ENCODE data around the gene CNPY1. TPM values are rescaled to one million over a fixed set of nuclear protein-coding genes. Genes with fewer than 3 reads are reported as not detected.

The CNPY1 gene
- total RNA-seq, 3 donors from 2014 or later = 0.29 TPM; not detected in 2

GRCh38 chr7:155460926-155461613 is 85.3 kb downstream of the CNPY1 start:
- TF ChIP-seq POLR2AphosphoS5 (IDR thresholded peaks at IDR 0.05) (no peak), CTCF (IDR thresholded peaks at IDR 0.05) (no peak), POLR2A (IDR thresholded peaks at IDR 0.05) (no peak)
- Histone ChIP-seq H3K27ac (no peak overlapping the region), H3K9me3 (no peaks in the 10 kb centered on the region), H3K27me3 (peaks cover 15 to 95% of the 10 kb centered on the region in 2 donors), H3K36me3 (no peaks in the 10 kb centered on the region), H3K4me3 (no peak overlapping the region), H3K4me1 (peaks cover 0 to 11% of the 10 kb centered on the region in 2 donors)
- intact Hi-C loops (cut with DNase I; ENCODE audit: low total_unique reads) = no loop called here
- no peak for DNase-seq (ENCODE audit: low spot score in 2 of 2)

GRCh38 chr7:155459700-155460461 is 86.5 kb downstream of the CNPY1 start:
- no peak for DNase-seq (ENCODE audit: low spot score in 2 of 2)
- TF ChIP-seq CTCF (IDR thresholded peaks at IDR 0.05) (no peak), POLR2AphosphoS5 (IDR thresholded peaks at IDR 0.05) (no peak), POLR2A (IDR thresholded peaks at IDR 0.05) (no peak)
- intact Hi-C loops (cut with DNase I; ENCODE audit: low total_unique reads) = no loop called here
- Histone ChIP-seq H3K9me3 (no peaks in the 10 kb centered on the region), H3K4me3 (peak overlapping the region in 1 of 3 donors; percentile 76), H3K27me3 (peaks cover 17 to 95% of the 10 kb centered on the region in 2 donors), H3K36me3 (no peaks in the 10 kb centered on the region), H3K27ac (no peak overlapping the region), H3K4me1 (peaks cover 0 to 11% of the 10 kb centered on the region in 2 donors)

GRCh38 chr7:155458878-155459699 is 87.3 kb downstream of the CNPY1 start:
- H3K4me3 ChIP-seq = peak overlapping the region; percentile 17 to 76 (median 41)

GRCh38 chr7:155458111-155458877 is 88.1 kb downstream of the CNPY1 start, which contains the start of gene EN2:
EN2 (plus strand) TSS chr7:155458129; CDS start chr7:155458378, 249 bp downstream.
- Histone ChIP-seq H3K27ac (no peak within 1 kb of the TSS), H3K4me3 (peak within 1 kb of the TSS; percentile 41 to 76 (median 51)), H3K4me1 (peaks cover 11 to 14% of the 10 kb centered on the region in 2 donors), H3K27me3 (peaks cover 19 to 95% of the 10 kb centered on the region in 2 donors), H3K9me3 (no peaks in the 10 kb centered on the region), H3K36me3 (no peaks in the 10 kb centered on the region)
- no peak for DNase-seq (ENCODE audit: low spot score in 2 of 2)
- intact Hi-C loops (cut with DNase I; ENCODE audit: low total_unique reads) = no loop called here
- TF ChIP-seq POLR2AphosphoS5 (IDR thresholded peaks at IDR 0.05) (no peak), POLR2A (IDR thresholded peaks at IDR 0.05) (no peak), CTCF (IDR thresholded peaks at IDR 0.05) (no peak)

More at GRCh38 chr7:155458878-155459699, 87.3 kb downstream of the CNPY1 start:
- Histone ChIP-seq H3K9me3 (no peaks in the 10 kb centered on the region), H3K36me3 (no peaks in the 10 kb centered on the region), H3K27me3 (peaks cover 17 to 95% of the 10 kb centered on the region in 2 donors), H3K4me1 (peaks cover 6 to 14% of the 10 kb centered on the region in 2 donors), H3K27ac (no peak overlapping the region)
- no peak for DNase-seq (ENCODE audit: low spot score in 2 of 2)
- no peak for TF ChIP-seq POLR2AphosphoS5 (IDR thresholded peaks at IDR 0.05)
- TF ChIP-seq POLR2A (IDR thresholded peaks at IDR 0.05) = no peak
- no peak for TF ChIP-seq CTCF (IDR thresholded peaks at IDR 0.05)
- intact Hi-C loops (cut with DNase I; ENCODE audit: low total_unique reads) = no loop called here

All from breast epithelium (tissue), 4 donors.